Heart left ventricle (tissue), 16 donors: ENCODE data around the gene CLPTM1L. TPM values are rescaled to one million over a fixed set of nuclear protein-coding genes. Genes with fewer than 3 reads are reported as not detected.
A peak's percentile ranks its signal among the peaks of the same experiment; 100 is the strongest.

Experiments used
- ATAC-seq, 4 donors: fragments of 200-7000 bp; cut with Tn5 transposase; one replicate each; pipeline ENCODE4 v1.9.1; 2020 to 2022; ENCODE audit warnings: moderate library complexity in 4 of 4, mild to moderate bottlenecking in 3 of 4, moderate number of reproducible peaks in 1 of 4
- DNase-seq, 5 donors: peaks; one replicate each; pipeline ENCODE4 v3.0.0-alpha.2; 2020
- H3K27ac ChIP-seq, 12 donors: fragments of 200-600 bp; sonication (generic) in 4 of 12; one replicate each; pipeline versions ENCODE4 v1.5.0 to v1.8.0; 2016 to 2022; ENCODE audit warnings: mild to moderate bottlenecking in 2 of 12
- H3K27me3 ChIP-seq, 9 donors: fragments of 200-600 bp; sonication (generic) in 2 of 9; one replicate each; pipeline versions ENCODE4 v1.5.1 to v1.8.0; 2016 to 2022; ENCODE audit warnings: mild to moderate bottlenecking in 3 of 9
- H3K36me3 ChIP-seq, 9 donors: fragments of 200-600 bp; sonication (generic) in 2 of 9; one replicate each; pipeline versions ENCODE4 v1.5.0 to v1.8.0; 2018 to 2022; ENCODE audit warnings: mild to moderate bottlenecking in 2 of 9
- H3K4me1 ChIP-seq, 12 donors: fragments of 200-600 bp; sonication (generic) in 4 of 12; one replicate each; pipeline versions ENCODE4 v1.5.0 to v1.8.0; 2016 to 2022; ENCODE audit warnings: mild to moderate bottlenecking in 3 of 12
- H3K4me3 ChIP-seq, 12 donors: fragments of 200-600 bp; sonication (generic) in 4 of 12; one replicate each; pipeline versions ENCODE4 v1.5.0 to v1.8.0; 2017 to 2022; ENCODE audit warnings: mild to moderate bottlenecking in 9 of 12, moderate library complexity in 4 of 12
- H3K9me3 ChIP-seq, 12 donors: fragments of 200-600 bp; sonication (generic) in 4 of 12; one replicate each; pipeline versions ENCODE4 v1.5.0 to v1.8.0; 2016 to 2022; ENCODE audit warnings: mild to moderate bottlenecking in 1 of 12
- CTCF ChIP-seq, 12 donors: fragments of 200-600 bp; sonication (generic) in 4 of 12; IDR thresholded peaks; one replicate each; pipeline versions ENCODE4 v1.5.0 to v1.8.0; 2018 to 2022; ENCODE audit warnings: antibody characterized with exemption in 12 of 12, mild to moderate bottlenecking in 5 of 12
- POLR2A ChIP-seq, 2 donors: fragments of 450-650 bp; IDR thresholded peaks; one replicate each; pipeline ENCODE4 v1.6.1; 2017; ENCODE audit warnings: antibody characterized with exemption in 2 of 2, mild to moderate bottlenecking in 2 of 2, moderate library complexity in 2 of 2
- WGBS, 4 donors: extraction: QIAGEN DNeasy Blood & Tissue Kit in 2 of 4; methylation state at CpG; one replicate each; pipeline versions ENCODE4 v1.1.5 to v1.1.7; 2013 to 2018; 5-methylcytosine and 5-hydroxymethylcytosine counted together
- intact Hi-C, 10 donors: fragments of 100-400 bp; cut with DNase I; formaldehyde crosslinking; loops; one replicate each; pipeline versions ENCODE4 v1.11.1 to v1.14.2; 2022
- polyA plus RNA-seq, 2 donors: library from polyadenylated mRNA; stranded (reverse); fragments of 200-250 nt; gene quantifications; one replicate each; pipeline ENCODE4 v1.2.3, GENCODE V29; 2013
- total RNA-seq, 9 donors: library from RNA; depleted of rRNA in 2 of 9; stranded (reverse); fragments of >200 nt in 2 of 9; fragmentation: NEBNext Ultra II Directional in 3 of 9; extraction: Animal tissue kit (Norgen Biotek cat#: 25700) in 3 of 9; gene quantifications; one replicate each; pipeline versions ENCODE4 v1.1.0 to v1.2.4, GENCODE V29; 2016 to 2023
- donor health status: ischemic (EF 13 %, LVEDD 7.1; RV severe dilation, severe dysfunction).
- donor health status: healthy with polysubstance abuse.
- donor health status: DM: no; HTN: yes; CAD: no.
- donor health status: DM: no; HTN: no; CAD: no.
- donor health status: ischemic (EF 25% LVEDD 6.9; RV normal size, moderate dysfunction).
- donor health status: ischemic (EF 25% LVEDD 5.7; RV mildly dilated, moderate dysfunction).
- donor health status: healthy.
- donor health status: DM: yes; HTN: yes; CAD: no.
- donor health status: ischemic (EF 35%, LVEDD 5.7; RV mildly dilated, moderate dysfunction).
- donor health status: nonischemic (EF 11% LVEDD 7.7; RV severe dilation, severe dysfunction).
- donor health status: DM: yes; HTN: yes; CAD: no.
- donor health status: PGD.
- donor health status: ischemic (EF 29% LVEDD 5.4; RV normal size, mild dysfunction).
- donor health status: nonischemic (EF 23%, LVEDD 6.1; RV moderate dilation, normal function).

Gene CLPTM1L
- total and polyA plus RNA-seq, 11 donors = 23.5 to 96.8 (median 39.4) TPM

DNA sequence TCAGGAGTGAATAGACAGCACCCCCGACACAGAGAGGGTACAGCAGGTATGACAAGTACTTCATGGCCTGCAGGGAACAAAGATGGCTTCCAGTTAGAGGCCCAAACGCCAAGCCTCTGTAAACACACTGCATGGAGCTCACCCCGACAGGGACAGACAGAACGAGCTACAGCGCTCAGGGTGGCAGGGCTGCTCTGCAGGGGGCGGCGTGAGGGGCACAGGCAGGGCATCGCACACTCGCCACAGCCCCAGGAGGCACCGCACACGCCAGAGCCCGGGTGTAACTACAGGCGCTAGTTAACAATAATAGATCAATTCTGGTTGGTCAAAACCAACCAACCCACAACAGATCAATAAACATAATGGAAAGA lies 21.1 kb downstream of the CLPTM1L start:
- Histone ChIP-seq H3K4me1 (no peaks in the 10 kb centered on the region), H3K27ac (no peak overlapping the region), H3K4me3 (no peak overlapping the region), H3K27me3 (no peaks in the 10 kb centered on the region), H3K9me3 (no peaks in the 10 kb centered on the region), H3K36me3 (peaks cover 0 to 75% (median 60%) of the 10 kb centered on the region in 9 donors)
- intact Hi-C loops = no loop called here
- TF ChIP-seq POLR2A (IDR thresholded peaks at IDR 0.05) (no peak), CTCF (IDR thresholded peaks at IDR 0.05) (no peak)
- DNase-seq = no peak
- ATAC-seq = no peak
- 94 to 97% (median 94%) methylated on average over 12 to 13 of the region's 13 CpGs for WGBS, 4 donors

GRCh38 chr5:1322955-1323802 lies 21.7 kb downstream of the CLPTM1L start:
- no peaks in the 10 kb centered on the region for H3K4me1 ChIP-seq
- ATAC-seq = no peak
- peak in 2 of 5 donors; percentile 17 to 34 for DNase-seq
- WGBS, 4 donors = 88 to 97% (median 93%) methylated on average over 16 to 24 of the region's 24 CpGs
- peaks cover 0 to 81% (median 65%) of the 10 kb centered on the region in 9 donors for H3K36me3 ChIP-seq
- intact Hi-C loops = no loop called here
- no peaks in the 10 kb centered on the region for H3K27me3 ChIP-seq
- no peak for TF ChIP-seq POLR2A (IDR thresholded peaks at IDR 0.05)
- no peak for TF ChIP-seq CTCF (IDR thresholded peaks at IDR 0.05)
- H3K27ac ChIP-seq = no peak overlapping the region
- H3K4me3 ChIP-seq = no peak overlapping the region
- H3K9me3 ChIP-seq = no peaks in the 10 kb centered on the region

DNA sequence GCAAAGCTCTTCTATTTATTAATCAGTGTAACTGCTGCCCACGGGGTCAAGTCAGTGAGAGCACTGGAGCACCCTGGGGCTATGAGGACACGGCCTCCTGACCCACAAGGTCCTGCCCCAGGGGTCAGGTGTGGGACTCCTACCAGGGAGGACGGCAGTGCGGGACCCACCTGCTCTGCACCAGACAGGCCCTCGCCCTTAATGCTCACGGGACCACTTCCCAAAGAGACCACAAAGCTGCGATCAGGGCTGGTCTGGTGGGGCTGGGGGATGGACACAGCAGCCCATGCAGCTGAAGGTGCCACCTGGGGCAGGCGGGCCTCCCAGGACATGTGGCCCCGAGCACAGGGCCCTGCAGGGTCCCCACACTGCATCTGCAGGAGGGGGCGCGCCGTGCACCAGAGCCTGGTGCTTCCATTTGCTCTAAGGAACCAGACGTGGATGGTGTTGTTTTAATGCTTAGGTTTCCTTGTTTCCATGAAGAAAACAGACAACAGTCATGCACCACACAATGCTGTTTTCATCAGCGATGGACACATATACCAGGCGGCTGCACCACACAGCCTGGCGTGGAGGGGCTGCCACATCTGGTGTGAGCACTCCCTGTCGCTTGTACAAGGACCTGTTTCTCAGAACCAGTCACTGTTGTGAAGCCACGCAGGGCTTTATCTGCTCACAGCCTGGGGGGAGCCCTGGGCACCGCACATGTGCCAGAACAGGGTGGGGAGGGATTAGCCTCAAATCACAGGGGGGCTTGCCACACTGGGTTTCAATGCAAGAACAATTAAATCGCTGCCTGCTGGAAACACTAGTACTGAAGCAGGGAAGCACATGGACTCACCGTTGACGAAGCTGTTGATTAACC lies 22.6 kb downstream of the CLPTM1L start:
- H3K4me1 ChIP-seq = no peaks in the 10 kb centered on the region
- H3K27me3 ChIP-seq = no peaks in the 10 kb centered on the region
- no peaks in the 10 kb centered on the region for H3K9me3 ChIP-seq
- 93 to 98% (median 96%) methylated on average over 14 to 22 of the region's 22 CpGs for WGBS, 4 donors
- intact Hi-C loops = no loop called here
- H3K36me3 ChIP-seq = peaks cover 0 to 90% (median 74%) of the 10 kb centered on the region in 9 donors
- TF ChIP-seq POLR2A (IDR thresholded peaks at IDR 0.05) = no peak
- TF ChIP-seq CTCF (IDR thresholded peaks at IDR 0.05) = no peak
- H3K27ac ChIP-seq = no peak overlapping the region
- DNase-seq (peak in 1 of 5 donors; percentile 16), ATAC-seq (no peak)
- no peak overlapping the region for H3K4me3 ChIP-seq

GRCh38 chr5:1321576-1321975 lies 23.3 kb downstream of the CLPTM1L start:
- Histone ChIP-seq H3K4me3 (no peak overlapping the region), H3K4me1 (peaks cover 0 to 5% (median 0%) of the 10 kb centered on the region in 12 donors), H3K27me3 (no peaks in the 10 kb centered on the region), H3K36me3 (peaks cover 0 to 90% (median 78%) of the 10 kb centered on the region in 9 donors), H3K27ac (no peak overlapping the region), H3K9me3 (no peaks in the 10 kb centered on the region)
- DNase-seq = no peak
- 93 to 96% (median 95%) methylated on average over 15 to 16 of the region's 16 CpGs for WGBS, 4 donors
- no peak for ATAC-seq
- intact Hi-C loops = no loop called here
- TF ChIP-seq CTCF (IDR thresholded peaks at IDR 0.05) = no peak
- no peak for TF ChIP-seq POLR2A (IDR thresholded peaks at IDR 0.05)
